Loucy (cell line): ENCODE results near the gene IQCE.

ENCODE experiments used
- H2AFZ ChIP-seq: fragments of 200-600 bp; sonication (generic); 2 replicates; pipeline ENCODE4 v1.6.0; 2016; ENCODE audit warnings: antibody characterized with exemption, mild to moderate bottlenecking, low read length, moderate library complexity
- H3F3A ChIP-seq: fragments of 200-600 bp; 2 replicates; pipeline ENCODE4 v1.6.0; 2016; ENCODE audit warnings: antibody characterized with exemption, low read depth, mild to moderate bottlenecking
- H3K27me3 ChIP-seq: fragments of 200-600 bp; sonication (generic); 2 replicates; pipeline ENCODE4 v1.6.1; 2014; ENCODE audit warnings: low read length, mild to moderate bottlenecking; ENCODE audit not compliant: insufficient read depth, poor library complexity, severe bottlenecking
- H3K36me3 ChIP-seq: fragments of 200-600 bp; sonication (generic); 2 replicates; pipeline ENCODE4 v1.6.1; 2016; ENCODE audit warnings: low read length; ENCODE audit not compliant: insufficient read depth
- H3K4me1 ChIP-seq: fragments of 200-600 bp; sonication (generic); 2 replicates; pipeline ENCODE4 v1.5.1; 2014; ENCODE audit warnings: low read length, mild to moderate bottlenecking; ENCODE audit not compliant: insufficient read depth, poor library complexity, severe bottlenecking
- H3K4me2 ChIP-seq: fragments of 200-600 bp; sonication (generic); 2 replicates; pipeline ENCODE4 v1.6.0; 2014; ENCODE audit warnings: antibody characterized with exemption, low read length, low read depth, mild to moderate bottlenecking; ENCODE audit not compliant: poor library complexity, severe bottlenecking
- H3K4me3 ChIP-seq: fragments of 200-600 bp; sonication (generic); 2 replicates; pipeline ENCODE4 v1.5.1; 2014; ENCODE audit warnings: low read length, mild to moderate bottlenecking, mixed read lengths; ENCODE audit not compliant: poor library complexity, severe bottlenecking
- H3K79me2 ChIP-seq: fragments of 200-600 bp; sonication (generic); 2 replicates; pipeline ENCODE4 v1.6.1; 2014; ENCODE audit warnings: low read length; ENCODE audit not compliant: insufficient read depth
- H3K9ac ChIP-seq: fragments of 200-600 bp; sonication (generic); 2 replicates; pipeline ENCODE4 v1.6.0; 2014; ENCODE audit warnings: mild to moderate bottlenecking, low read depth, low read length, moderate library complexity; ENCODE audit not compliant: poor library complexity, severe bottlenecking
- H3K9me2 ChIP-seq: fragments of 200-600 bp; sonication (generic); replicated peaks from 2 replicates; pipeline ENCODE4 v1.6.1; 2016; ENCODE audit warnings: low read depth, low read length, mixed read lengths
- H3K9me3 ChIP-seq: fragments of 200-600 bp; sonication (generic); 2 replicates; pipeline ENCODE4 v1.6.1; 2014; ENCODE audit warnings: mild to moderate bottlenecking, antibody characterized with exemption, low read length, low read depth; ENCODE audit not compliant: insufficient read depth
- H4K20me1 ChIP-seq: fragments of 200-600 bp; sonication (generic); 2 replicates; pipeline ENCODE4 v1.6.0; 2014; ENCODE audit warnings: antibody characterized with exemption, low read length, mild to moderate bottlenecking; ENCODE audit not compliant: insufficient read depth, poor library complexity, severe bottlenecking
- EZH2phosphoT487 ChIP-seq: fragments of 200-600 bp; IDR thresholded peaks from 2 replicates; pipeline ENCODE4 v1.6.1; 2018; ENCODE audit warnings: antibody characterized with exemption, mild to moderate bottlenecking, moderate library complexity, borderline replicate concordance
- TF ChIP-seq, protein P1 (sequence below): fragments of 200-600 bp; sonication (generic); conservative IDR thresholded peaks from 2 replicates; pipeline ENCODE4 v1.5.1; 2014; ENCODE audit warnings: mild to moderate bottlenecking, antibody characterized with exemption, low read length

Gene IQCE

DNA sequence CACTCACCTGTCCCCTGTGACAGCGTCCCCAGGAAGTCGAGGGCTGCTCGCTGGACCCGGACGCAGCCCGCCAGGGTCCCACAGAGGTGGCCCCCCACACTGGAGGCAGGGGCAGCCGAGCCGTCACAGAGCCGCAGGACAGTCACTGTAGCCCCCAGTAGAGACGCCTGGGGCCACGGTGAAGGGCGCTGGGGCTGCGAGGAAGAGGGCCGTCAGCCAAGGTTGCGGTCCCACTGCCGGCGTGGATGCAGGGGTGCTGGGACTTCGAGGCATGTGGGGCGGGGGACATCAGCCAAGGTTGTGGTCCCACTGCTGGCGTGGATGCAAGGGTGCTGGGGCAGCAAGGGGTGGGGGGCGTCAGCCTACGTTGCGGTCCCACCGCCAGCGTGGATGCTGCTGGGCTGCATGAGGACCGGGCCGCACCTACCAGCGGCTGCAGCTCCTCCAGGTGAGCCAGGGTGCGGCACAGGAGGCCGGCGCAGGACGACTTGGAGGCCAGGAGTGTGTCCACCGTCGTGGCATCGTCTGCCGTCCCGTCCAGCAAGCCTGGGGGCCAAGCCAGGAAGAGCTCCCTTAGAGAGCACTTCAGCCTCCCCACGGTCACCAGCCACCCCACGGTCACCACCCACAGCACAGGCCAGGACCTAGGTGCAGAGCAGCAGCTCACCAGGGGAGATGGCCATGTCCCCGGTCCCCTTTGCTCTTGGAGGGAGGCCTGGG is 17.3 kb upstream of the IQCE start:
- Histone ChIP-seq H3K9ac (no peak overlapping the region), H3K27me3 (no peaks in the 10 kb centered on the region), H3K36me3 (peaks cover 50% of the 10 kb centered on the region; the same call in 1 of the 2 replicates), H3K9me3 (no peaks in the 10 kb centered on the region), H3K4me2 (no peak overlapping the region), H2AFZ (no peak overlapping the region), H3K4me3 (no peak overlapping the region), H3K9me2 (no peaks in the 10 kb centered on the region), H3K4me1 (no peaks in the 10 kb centered on the region), H4K20me1 (no peaks in the 10 kb centered on the region), H3F3A (no peaks in the 10 kb centered on the region), H3K79me2 (no peaks in the 10 kb centered on the region)
- no peak for TF ChIP-seq EZH2phosphoT487
- TF ChIP-seq, protein P1, sequence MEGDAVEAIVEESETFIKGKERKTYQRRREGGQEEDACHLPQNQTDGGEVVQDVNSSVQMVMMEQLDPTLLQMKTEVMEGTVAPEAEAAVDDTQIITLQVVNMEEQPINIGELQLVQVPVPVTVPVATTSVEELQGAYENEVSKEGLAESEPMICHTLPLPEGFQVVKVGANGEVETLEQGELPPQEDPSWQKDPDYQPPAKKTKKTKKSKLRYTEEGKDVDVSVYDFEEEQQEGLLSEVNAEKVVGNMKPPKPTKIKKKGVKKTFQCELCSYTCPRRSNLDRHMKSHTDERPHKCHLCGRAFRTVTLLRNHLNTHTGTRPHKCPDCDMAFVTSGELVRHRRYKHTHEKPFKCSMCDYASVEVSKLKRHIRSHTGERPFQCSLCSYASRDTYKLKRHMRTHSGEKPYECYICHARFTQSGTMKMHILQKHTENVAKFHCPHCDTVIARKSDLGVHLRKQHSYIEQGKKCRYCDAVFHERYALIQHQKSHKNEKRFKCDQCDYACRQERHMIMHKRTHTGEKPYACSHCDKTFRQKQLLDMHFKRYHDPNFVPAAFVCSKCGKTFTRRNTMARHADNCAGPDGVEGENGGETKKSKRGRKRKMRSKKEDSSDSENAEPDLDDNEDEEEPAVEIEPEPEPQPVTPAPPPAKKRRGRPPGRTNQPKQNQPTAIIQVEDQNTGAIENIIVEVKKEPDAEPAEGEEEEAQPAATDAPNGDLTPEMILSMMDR: no peak

DNA sequence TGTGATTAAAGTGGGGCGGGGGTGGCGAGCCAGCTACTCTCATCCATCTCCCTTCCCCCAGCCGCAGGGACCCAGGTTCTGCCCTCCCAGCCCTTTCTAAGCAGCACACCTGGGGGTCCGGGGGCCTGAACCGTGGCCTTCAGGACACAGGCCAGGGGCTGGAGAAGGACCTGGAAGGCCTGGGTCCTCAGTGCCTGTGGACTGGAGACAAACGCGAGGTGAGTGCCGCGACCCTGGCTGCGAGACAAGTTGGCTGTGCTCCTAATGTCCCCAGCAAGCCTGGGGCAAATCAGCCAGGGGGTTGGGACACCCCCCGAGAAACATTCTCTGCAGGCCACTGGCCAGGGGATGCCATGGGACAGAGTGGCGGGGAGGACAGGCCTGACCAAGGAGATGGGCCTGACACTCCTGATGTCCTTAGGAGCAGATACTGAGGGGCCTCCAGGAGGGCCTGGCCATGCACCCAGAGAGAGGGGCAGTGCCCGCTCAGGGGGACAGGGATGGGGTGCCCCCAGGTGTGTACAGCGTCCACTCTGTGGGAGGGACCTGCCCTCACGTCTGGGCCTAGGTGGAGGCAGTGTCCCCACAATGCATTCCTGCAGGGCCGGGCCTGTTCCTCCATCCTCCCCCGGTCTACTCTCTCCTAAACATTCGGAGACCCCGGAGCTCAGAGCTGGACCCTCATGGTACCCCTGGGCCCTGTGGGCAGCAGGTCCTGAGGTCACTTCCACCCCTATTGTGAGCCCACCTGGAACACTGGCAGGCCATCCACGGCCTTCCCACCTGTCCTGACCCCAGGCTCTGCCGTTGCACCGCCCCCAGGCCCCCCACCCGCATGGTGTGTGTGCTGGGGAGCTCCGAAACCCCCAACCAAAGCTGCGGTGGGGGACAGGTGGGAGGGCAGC is 16.5 kb upstream of the IQCE start:
- Histone ChIP-seq H4K20me1 (peaks cover 3% of the 10 kb centered on the region), H3K9me3 (no peaks in the 10 kb centered on the region), H2AFZ (no peak overlapping the region), H3K36me3 (peaks cover 55% of the 10 kb centered on the region; the same call in 1 of the 2 replicates), H3K27me3 (no peaks in the 10 kb centered on the region), H3F3A (no peaks in the 10 kb centered on the region), H3K4me2 (no peak overlapping the region), H3K4me1 (no peaks in the 10 kb centered on the region), H3K9ac (no peak overlapping the region), H3K79me2 (peaks cover 3% of the 10 kb centered on the region; the same call in 1 of the 2 replicates), H3K4me3 (no peak overlapping the region), H3K9me2 (no peaks in the 10 kb centered on the region)
- TF ChIP-seq, protein P1: no peak
- TF ChIP-seq EZH2phosphoT487: no peak

DNA sequence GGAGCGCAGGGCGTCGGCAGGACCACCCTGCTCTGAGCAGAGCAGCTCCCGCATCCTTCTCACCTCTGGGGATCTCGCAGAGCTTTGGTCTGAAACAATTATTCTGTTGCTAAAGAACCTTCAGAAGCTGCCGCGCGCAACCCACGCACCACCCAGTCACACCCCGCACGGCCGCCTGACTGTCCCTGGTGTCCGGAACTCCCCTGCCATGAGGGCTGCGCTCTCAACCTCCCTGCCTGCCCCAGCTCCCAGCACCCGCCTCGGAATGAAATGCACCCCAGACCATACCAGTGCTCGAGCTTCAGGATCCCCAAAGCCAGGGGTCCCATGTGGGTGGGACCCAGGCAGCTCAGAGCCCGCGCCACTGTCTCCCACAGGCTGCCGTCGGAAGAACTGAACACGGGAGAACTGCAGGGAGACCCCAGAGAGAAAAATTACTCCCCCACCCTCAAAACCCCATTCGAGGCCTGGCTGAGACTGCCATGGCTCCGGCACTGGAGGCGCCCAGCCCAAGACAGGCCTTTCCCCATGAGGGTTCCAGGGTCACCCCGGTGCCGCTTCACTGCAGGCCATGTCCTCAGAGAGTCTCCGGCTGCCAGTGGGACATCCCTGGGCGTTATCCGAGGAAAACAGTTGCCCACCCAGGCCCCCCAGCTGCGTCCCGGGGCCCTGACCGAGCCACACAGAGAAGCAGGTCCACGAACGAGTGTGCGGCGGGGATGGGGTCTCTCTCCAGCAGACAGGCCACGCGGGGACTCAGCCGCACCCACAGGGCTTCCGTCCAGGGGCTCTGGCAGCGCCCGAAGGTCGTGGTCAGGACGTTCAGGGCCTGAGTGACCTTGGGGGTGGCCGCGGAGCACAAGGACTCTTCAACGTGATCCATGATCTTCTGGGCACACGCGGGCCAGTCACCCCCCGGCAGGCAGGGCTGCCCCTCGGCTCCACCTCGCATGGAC is 15.6 kb upstream of the IQCE start:
- Histone ChIP-seq H3F3A (no peaks in the 10 kb centered on the region), H3K4me2 (no peak overlapping the region), H3K9me2 (no peaks in the 10 kb centered on the region), H2AFZ (no peak overlapping the region), H4K20me1 (peaks cover 3% of the 10 kb centered on the region), H3K36me3 (peaks cover 60% of the 10 kb centered on the region; the same call in 1 of the 2 replicates), H3K4me1 (no peaks in the 10 kb centered on the region), H3K79me2 (peaks cover 3% of the 10 kb centered on the region; the same call in 1 of the 2 replicates), H3K9me3 (no peaks in the 10 kb centered on the region), H3K9ac (no peak overlapping the region), H3K27me3 (no peaks in the 10 kb centered on the region), H3K4me3 (no peak overlapping the region)
- TF ChIP-seq, protein P1: no peak
- TF ChIP-seq EZH2phosphoT487: no peak
